Measurements from ENCODE around the gene TRMT44. TPM values are rescaled to one million over a fixed set of nuclear protein-coding genes. Genes with fewer than 3 reads are reported as not detected.

TRMT44 gene
- total RNA-seq, 1 experiment from 2014 or later: 22.9 TPM

DNA sequence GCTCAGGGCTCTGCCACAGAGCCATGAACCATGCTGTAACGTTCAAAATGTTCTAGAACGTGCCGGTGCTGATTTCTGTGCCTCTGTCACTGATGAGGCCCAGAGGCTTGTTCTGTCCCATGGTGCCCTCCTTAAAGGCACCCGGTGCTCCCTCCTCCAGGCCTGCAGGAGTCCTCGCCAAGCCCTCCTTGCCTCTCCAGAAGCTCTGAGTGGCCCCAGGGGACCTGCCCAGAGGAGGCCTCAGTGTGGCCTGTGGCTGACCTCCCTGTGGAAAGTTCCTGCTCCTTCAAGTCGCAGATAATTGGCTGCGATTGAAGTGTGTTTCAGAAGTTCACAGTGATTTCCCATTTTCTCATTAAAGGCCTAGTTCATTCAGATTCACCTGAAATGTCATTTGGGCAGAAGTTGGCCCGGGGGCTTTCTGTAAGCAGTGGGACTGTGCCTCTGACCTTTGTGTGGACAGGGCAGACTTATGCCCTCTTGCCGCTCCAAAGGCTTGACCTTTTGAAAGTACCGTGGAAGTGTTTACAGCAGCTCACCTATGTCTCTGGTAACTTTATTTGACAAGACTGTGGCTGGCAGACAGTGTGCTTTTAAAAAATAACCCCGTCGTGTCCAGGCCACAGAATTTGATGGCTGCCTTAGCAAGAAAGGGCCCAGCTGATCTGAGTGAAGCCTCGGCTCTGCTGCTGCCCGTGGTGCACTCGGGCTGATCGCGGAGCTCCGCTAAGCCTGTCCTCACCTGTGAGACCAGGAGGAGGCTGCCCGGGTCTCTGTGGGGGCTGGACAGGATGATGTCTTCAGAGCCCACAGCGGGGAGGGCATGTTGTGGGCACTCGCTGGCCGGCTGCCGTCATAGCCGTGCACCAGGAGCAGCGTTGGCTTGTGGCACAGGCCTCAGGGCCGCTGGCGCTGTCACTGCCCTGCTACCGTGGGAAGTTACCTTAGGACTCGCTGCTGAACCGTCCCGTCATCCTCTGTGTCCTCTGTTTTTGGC is 25.3 kb downstream of the TRMT44 start:
- DNase-seq (ENCODE audit: low spot score): no peak
- TF ChIP-seq EZH2 (IDR thresholded peaks at IDR 0.05; ENCODE audit: borderline replicate concordance, low read depth, low read length, poor library complexity, severe bottlenecking) (no peak), CTCF (conservative IDR thresholded peaks at IDR 0.05; ENCODE audit: low read depth, low read length) (no peak)
- Histone ChIP-seq H3K27ac (ENCODE audit: low read depth, low read length, poor library complexity, severe bottlenecking) (no peak overlapping the region), H3K27me3 (replicated peaks; ENCODE audit: insufficient read depth, low read depth, low read length, poor library complexity) (no peaks in the 10 kb centered on the region), H3K4me1 (ENCODE audit: insufficient read depth, low read length, poor library complexity, severe bottlenecking) (peaks cover 3% of the 10 kb centered on the region), H3K9me3 (ENCODE audit: low read depth, low read length, poor library complexity, severe bottlenecking) (no peaks in the 10 kb centered on the region), H3K36me3 (ENCODE audit: insufficient read depth, low read length, poor library complexity, severe bottlenecking) (peaks cover 11% of the 10 kb centered on the region), H3K4me3 (ENCODE audit: low read depth, low read length, poor library complexity, severe bottlenecking) (no peak overlapping the region)
- ChIA-PET POLR2A (ENCODE audit: low non-redundant PET) (no interaction called here), CTCF (no interaction called here)
- intact Hi-C loops (cut with micrococcal nuclease; ENCODE audit: unreplicated experiment): no loop called here
- BruUV-seq (replicated peaks): no TSS peak

- ChIA-PET POLR2A (ENCODE audit: low non-redundant PET) (no interaction called here), CTCF (no interaction called here)
- Histone ChIP-seq H3K27me3 (replicated peaks; ENCODE audit: insufficient read depth, low read depth, low read length, poor library complexity) (no peaks in the 10 kb centered on the region), H3K9me3 (ENCODE audit: low read depth, low read length, poor library complexity, severe bottlenecking) (no peaks in the 10 kb centered on the region), H3K4me3 (ENCODE audit: low read depth, low read length, poor library complexity, severe bottlenecking) (no peak overlapping the region), H3K4me1 (ENCODE audit: insufficient read depth, low read length, poor library complexity, severe bottlenecking) (peaks cover 3% of the 10 kb centered on the region), H3K36me3 (ENCODE audit: insufficient read depth, low read length, poor library complexity, severe bottlenecking) (peaks cover 11% of the 10 kb centered on the region), H3K27ac (ENCODE audit: low read depth, low read length, poor library complexity, severe bottlenecking) (no peak overlapping the region)
- intact Hi-C loops (cut with micrococcal nuclease; ENCODE audit: unreplicated experiment): no loop called here
- BruUV-seq (replicated peaks): no TSS peak
- no peak for TF ChIP-seq EZH2 (IDR thresholded peaks at IDR 0.05; ENCODE audit: borderline replicate concordance, low read depth, low read length, poor library complexity, severe bottlenecking)
- TF ChIP-seq CTCF (conservative IDR thresholded peaks at IDR 0.05; ENCODE audit: low read depth, low read length): no peak
- no peak for DNase-seq (ENCODE audit: low spot score)
Measured at GRCh38 chr4:8467016-8467415, 26.4 kb downstream of the TRMT44 start.

GRCh38 chr4:8468746-8469535 is 28.4 kb downstream of the TRMT44 start:
- intact Hi-C loops (cut with micrococcal nuclease; ENCODE audit: unreplicated experiment): loop anchor here (1.0 kb wide), 1 partner anchor 125 kb away; no protein-coding TSS in a partner anchor
- H3K4me1 ChIP-seq (ENCODE audit: insufficient read depth, low read length, poor library complexity, severe bottlenecking): peaks cover 3% of the 10 kb centered on the region
- TF ChIP-seq EZH2 (IDR thresholded peaks at IDR 0.05; ENCODE audit: borderline replicate concordance, low read depth, low read length, poor library complexity, severe bottlenecking) (no peak), CTCF (conservative IDR thresholded peaks at IDR 0.05; ENCODE audit: low read depth, low read length) (peak; percentile 93)
- BruUV-seq (replicated peaks): no TSS peak
- ChIA-PET POLR2A (ENCODE audit: low non-redundant PET) (interaction anchor here (0.8 kb wide), 1 partner anchor 123 kb away, joined by 3 read pairs; no protein-coding TSS in a partner anchor), CTCF (interaction anchor here (0.6 to 1.2 kb wide), 3 partner anchors 36 to 130 kb away, joined by 3 read pairs; no protein-coding TSS in a partner anchor)
- H3K9me3 ChIP-seq (ENCODE audit: low read depth, low read length, poor library complexity, severe bottlenecking): no peaks in the 10 kb centered on the region
- H3K27me3 ChIP-seq (replicated peaks; ENCODE audit: insufficient read depth, low read depth, low read length, poor library complexity): no peaks in the 10 kb centered on the region
- peaks cover 11% of the 10 kb centered on the region for H3K36me3 ChIP-seq (ENCODE audit: insufficient read depth, low read length, poor library complexity, severe bottlenecking)
- no peak overlapping the region for H3K27ac ChIP-seq (ENCODE audit: low read depth, low read length, poor library complexity, severe bottlenecking)
- DNase-seq (ENCODE audit: low spot score): peak; percentile 70
- H3K4me3 ChIP-seq (ENCODE audit: low read depth, low read length, poor library complexity, severe bottlenecking): no peak overlapping the region

Data from A673 (cell line).